NCI-H526 treated with DMSO at 0.1 percent for 48 hours (cell line): Measurements from ENCODE around the gene PUSL1.
A peak's percentile ranks its signal among the peaks of the same experiment; 100 is the strongest.

Experiments
- DNase-seq: peaks from one replicate; lab custom pipeline; 2025; lab: John Stamatoyannopoulos, UW

PUSL1 gene

GRCh38 chr1:1295154-1295923 lies 13.1 kb upstream of the PUSL1 start:
- DNase-seq, result no peak

- DNase-seq, result no peak
Observed at GRCh38 chr1:1296070-1297061, 12.0 kb upstream of the PUSL1 start.

DNA sequence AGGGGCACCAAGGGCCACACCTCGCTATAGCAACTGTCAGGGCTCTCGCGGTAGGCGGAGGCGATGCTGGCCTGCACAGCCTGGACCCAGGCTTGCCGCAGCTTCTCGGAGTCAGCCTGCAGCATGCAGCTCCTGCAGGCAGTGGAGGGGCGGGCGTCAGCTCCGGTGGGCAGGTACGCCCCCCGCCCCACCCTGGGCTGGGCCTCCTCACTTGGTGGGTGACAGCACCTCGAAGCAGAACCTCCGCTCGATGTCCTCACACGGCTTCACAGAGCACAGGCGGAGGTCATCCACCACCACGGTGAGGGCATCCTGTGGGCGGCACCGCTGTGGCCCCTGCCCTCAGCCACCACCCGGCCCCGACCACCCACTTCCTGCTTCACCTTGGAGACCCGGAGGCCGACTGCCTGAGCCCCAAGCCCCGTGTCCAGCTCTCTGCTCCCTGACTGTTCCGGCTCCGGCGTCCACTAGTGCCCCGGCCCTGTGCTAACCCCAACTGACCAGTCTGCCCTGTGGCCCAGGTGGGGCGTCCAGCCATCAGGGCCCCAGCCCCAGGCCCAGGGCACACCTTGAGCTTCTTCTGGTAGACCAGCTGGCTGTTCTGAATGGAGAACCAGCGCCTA lies 10.5 kb upstream of the PUSL1 start:
- no peak for DNase-seq

GRCh38 chr1:1298861-1299685 lies 9.3 kb upstream of the PUSL1 start:
- no peak for DNase-seq

GRCh38 chr1:1299686-1300351 lies 8.6 kb upstream of the PUSL1 start:
- no peak for DNase-seq

- no peak for DNase-seq
Observed at GRCh38 chr1:1300352-1300739, 8.1 kb upstream of the PUSL1 start.

- DNase-seq, result no peak
Observed at GRCh38 chr1:1302006-1302430, 6.4 kb upstream of the PUSL1 start.

DNA sequence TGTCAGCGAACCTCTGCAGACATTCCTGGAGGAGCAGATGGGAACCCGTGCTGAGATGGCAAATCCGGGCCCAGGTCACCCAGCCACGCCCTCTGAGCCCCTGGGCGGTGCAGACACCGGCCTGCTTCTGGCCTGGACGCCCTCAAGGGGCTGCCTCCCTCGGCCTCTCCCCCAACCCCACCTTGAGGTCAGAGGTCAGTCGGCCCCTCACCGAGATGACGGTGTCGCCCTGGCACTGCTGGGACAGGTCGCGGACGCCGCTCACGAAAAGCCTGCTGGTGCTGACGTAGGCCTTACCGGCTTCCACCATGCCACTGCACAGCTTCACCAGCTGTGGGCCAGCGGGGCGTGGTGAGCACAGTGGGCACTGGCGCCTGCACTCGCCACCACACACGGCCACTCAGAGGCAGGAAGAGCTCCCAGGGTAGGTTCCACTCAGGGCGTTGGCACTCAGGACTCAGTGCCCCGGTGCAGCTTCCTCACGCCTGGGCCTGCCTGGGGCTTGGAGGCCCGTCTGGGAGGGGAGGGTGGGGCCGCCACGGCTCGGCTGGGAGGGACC lies 5.4 kb upstream of the PUSL1 start:
- no peak for DNase-seq

GRCh38 chr1:1303736-1304135 lies 4.7 kb upstream of the PUSL1 start:
- no peak for DNase-seq

GRCh38 chr1:1304331-1305299 lies 3.8 kb upstream of the PUSL1 start:
- peak; percentile 54 for DNase-seq

DNA sequence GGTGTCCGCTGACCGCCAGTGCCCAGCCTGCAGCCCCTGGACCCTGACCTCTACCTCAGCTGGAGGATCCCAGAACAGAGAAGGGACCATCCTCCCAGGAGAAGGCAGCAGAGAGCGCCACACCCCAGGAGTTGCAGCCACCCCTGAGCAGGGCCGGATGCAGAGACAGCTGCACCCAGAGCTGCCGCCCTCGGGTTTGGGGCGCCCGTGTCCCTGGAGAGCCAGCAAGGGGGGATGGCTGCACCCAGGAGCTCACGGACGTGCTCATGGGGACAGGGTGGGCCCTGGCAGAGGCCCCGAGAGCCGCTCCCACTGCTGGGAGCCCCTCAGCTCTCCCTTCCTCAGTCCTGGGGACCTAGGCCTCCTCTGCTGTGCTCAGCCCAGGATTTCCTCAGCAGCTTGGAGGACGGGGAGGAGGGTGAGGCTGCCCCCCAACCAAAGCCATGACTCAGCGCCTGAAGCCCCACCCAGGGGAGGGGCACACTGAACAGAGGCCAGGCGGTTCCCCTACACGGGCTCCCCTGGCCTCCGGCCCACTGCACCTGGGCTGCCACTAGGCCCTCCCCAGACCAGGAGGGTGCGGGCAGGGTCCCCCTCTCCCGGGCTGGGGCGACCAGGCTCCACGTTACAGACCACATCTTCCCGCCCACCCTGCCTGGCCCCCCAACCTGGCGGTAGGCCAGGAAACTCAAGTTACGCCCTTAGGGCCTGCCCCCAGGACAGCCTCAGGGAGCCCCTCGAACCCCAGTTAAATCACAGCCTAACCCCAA lies 2.9 kb upstream of the PUSL1 start:
- no peak for DNase-seq

GRCh38 chr1:1306070-1306660 lies 2.2 kb upstream of the PUSL1 start:
- DNase-seq, result no peak

DNA sequence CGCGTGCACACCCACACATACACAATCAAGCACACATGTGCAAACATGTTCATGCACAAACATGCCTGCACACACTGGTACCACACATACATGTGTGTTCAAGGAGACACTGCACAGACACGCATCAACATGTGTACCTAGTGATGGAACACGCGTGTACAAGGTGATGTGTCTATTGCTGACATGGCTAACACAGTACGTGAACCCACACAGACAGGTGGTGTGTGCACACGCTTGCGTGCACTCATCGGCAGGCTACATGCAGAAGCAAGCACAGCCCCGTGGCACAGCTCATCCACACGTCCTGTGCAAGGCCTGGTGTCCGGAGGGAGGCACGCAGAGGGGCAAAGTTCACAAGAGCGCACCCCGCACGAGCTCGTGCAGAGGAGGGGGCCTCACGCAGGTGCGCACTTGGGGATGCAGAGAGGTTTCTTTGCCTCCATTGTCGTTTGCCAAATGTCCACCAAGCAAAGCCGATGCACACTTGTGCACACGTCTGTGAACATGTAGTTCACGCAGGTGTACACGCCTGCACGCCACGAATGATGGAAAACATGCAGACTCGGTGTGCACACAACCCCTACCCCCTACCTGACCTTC lies 1.6 kb upstream of the PUSL1 start:
- DNase-seq, result no peak

- no peak for DNase-seq
Observed at GRCh38 chr1:1307261-1307922, 1.0 kb upstream of the PUSL1 start.

GRCh38 chr1:1308756-1309250 lies 406 bp downstream of the PUSL1 start:
- DNase-seq, result no peak

GRCh38 chr1:1309251-1310108 lies 1.1 kb downstream of the PUSL1 start:
- DNase-seq, result no peak

DNA sequence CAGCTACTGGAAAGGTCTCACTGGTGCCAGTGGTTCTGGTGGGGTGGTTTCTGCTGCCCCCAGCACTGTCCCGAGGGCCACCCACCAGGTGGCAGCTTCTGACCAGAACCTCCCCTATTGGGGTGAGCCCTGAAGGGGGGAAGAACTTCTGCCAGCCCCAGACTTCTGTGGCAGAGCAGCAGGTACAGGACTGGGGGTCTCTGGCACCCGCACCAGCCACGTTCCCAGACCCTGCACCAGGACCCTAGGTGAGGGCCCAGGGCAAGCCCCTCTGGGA lies 1.6 kb downstream of the PUSL1 start:
- DNase-seq, result no peak
